ENCODE measurements around the gene CCDC157.

DNA sequence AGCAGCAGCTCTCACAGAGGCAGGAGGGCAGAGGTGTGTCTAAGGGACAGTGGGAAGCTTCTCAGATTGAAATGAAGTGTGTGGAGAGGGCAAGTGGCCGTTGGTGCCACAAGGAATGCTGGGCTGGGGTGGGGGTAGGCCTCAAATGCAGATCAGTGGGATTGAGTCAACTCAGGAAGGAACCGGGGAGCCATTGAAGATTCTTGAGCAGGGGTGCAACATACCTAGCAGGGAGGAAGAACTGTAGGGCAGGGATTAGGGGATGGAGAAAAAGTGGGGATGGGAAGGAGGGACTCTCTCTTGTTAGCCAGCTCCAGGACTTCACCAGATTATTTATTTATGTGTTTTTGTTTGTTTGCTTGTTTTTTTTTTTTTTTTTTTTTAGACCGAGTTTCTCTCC lies 37.1 kb downstream of the CCDC157 start:
- TF ChIP-seq POLR2A (IDR thresholded peaks at IDR 0.05), result no peak
- TF ChIP-seq CTCF (IDR thresholded peaks at IDR 0.05), result no peak
